ENCODE measurements around the gene SMKR1.

SMKR1 gene

DNA sequence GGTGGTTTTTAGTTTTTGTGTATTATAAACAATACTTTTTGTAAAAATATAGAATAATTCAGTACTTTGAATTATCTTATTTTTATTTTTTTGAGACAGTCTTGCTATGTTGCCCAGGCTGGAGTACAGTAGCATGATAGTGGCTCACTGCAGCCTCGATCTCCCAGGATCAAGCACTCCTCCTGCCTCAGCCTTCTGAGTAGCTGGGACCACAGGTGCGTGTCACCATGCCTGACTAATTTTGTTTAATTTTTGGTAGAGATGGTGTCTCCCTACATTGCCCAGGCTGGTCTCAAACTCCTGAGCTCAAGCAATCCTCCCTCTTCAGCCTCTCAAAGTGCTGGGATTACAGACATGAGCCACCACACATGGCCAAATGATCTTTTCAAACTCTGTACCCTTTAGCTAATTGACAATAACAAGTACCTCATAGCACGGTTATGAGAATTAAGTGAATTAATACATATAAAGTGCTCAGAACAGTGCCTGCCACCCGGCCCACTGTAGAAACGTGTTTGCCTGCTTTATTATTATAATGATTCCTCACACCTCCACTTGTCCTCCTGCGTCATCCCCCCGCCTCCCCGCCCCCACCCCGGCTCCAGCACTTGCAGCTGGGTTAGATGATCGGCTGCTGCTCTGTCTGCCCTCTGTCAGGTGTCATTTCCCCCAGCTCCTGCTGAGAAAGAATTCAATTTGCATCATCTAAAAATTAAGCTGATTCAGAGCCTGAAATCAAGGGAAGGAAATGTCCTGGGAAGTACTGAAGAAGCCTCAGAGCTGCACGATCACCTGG lies 55.6 kb downstream of the SMKR1 start:
- no peaks in the 10 kb centered on the region for H3K27me3 Mint-ChIP-seq
- no peak overlapping the region for H3K27ac Mint-ChIP-seq
- DNase-seq = no peak
- H3K4me1 Mint-ChIP-seq (ENCODE audit: low read depth) = peaks cover 5% of the 10 kb centered on the region
- H3K9me3 Mint-ChIP-seq = no peaks in the 10 kb centered on the region
- H3K4me3 Mint-ChIP-seq = no peak overlapping the region
- no peaks in the 10 kb centered on the region for H3K36me3 Mint-ChIP-seq (ENCODE audit: low read depth)

DNA sequence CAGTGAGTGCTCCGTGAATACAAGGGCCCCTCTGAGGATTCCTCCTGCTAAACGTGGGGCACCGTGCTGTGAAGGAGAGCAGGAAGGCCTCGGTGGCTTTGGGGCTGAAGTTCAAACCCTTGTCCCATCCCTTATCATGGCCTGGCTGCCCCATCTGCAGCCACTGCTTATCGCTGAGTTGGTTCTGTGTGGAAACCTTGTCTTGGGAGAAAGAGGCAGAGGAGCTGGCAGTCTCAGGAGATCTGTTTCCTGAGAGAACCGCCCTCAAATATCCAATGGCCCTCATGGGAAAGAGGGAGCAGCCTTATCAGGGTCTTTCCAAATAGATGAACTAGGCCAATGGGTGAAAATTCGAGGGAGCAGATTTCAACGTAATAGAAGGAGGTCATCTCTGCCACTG lies 57.2 kb downstream of the SMKR1 start:
- Mint-ChIP-seq H3K36me3 (ENCODE audit: low read depth) (no peaks in the 10 kb centered on the region), H3K4me3 (no peak overlapping the region), H3K27me3 (peaks cover 7% of the 10 kb centered on the region), H3K27ac (no peak overlapping the region), H3K4me1 (ENCODE audit: low read depth) (no peaks in the 10 kb centered on the region), H3K9me3 (no peaks in the 10 kb centered on the region)
- DNase-seq = no peak

DNA sequence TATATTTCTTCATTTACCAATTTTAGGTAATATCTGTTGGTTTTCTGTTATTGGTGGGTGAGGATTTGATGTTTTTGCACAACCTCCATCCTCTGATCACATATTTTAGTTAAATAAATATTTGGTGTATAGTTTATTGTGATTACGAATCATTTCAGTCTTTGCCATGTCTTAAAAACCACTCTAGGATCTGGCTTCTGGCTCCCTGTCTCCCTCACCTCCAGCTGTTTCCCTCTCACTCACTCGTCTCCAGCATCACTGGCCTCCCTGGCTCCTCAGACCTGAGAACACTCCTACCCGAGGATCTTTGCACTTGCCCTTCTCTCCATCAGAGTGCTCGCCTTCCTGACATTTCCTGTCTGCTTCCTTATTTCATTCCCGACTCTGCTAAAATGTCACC lies 58.5 kb downstream of the SMKR1 start:
- Mint-ChIP-seq H3K9me3 (no peaks in the 10 kb centered on the region), H3K36me3 (ENCODE audit: low read depth) (no peaks in the 10 kb centered on the region), H3K27me3 (peaks cover 15% of the 10 kb centered on the region), H3K4me1 (ENCODE audit: low read depth) (no peaks in the 10 kb centered on the region), H3K4me3 (no peak overlapping the region), H3K27ac (no peak overlapping the region)
- DNase-seq = no peak

DNA sequence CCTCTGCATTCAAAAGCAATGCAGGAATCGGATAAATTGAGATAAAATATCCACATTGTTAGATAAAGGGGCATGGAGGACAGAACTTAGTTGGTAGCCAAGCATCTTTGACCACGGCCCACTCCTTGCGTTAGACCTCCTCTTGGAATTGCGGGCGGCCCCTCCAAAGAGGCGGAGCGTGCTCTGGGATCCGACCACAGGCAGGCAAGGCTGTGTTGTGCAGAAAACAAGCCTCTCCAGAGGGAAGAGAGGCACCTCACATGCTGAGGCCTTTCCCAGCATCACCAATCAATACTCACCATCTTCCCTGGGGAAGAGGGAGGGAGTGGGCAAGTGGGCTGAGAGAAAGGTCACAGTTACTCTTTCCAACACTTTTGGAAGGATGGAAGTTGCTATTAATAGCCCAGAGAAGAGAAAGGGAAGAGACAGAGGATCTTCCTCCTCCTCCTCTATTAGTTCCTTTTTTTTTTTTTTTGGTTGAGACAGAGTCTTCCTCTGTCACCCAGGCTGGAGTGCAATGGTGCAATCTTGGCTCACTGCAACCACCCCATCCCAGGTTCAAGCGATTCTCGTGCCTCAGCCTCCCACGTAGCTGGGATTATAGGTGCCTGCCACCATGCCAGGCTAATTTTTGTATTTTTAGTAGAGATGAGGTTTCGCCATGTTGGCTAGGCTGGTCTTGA lies 59.5 kb downstream of the SMKR1 start:
- Mint-ChIP-seq H3K27ac (no peak overlapping the region), H3K4me1 (ENCODE audit: low read depth) (peaks cover 4% of the 10 kb centered on the region), H3K36me3 (ENCODE audit: low read depth) (no peaks in the 10 kb centered on the region), H3K27me3 (peaks cover 18% of the 10 kb centered on the region), H3K9me3 (no peaks in the 10 kb centered on the region), H3K4me3 (no peak overlapping the region)
- no peak for DNase-seq

Data from activated T-cell treated with anti-CD3 and anti-CD28 coated beads, Interleukin-2, amount 50 U/mL, for 24 hours (primary cell).